Sigmoid colon (tissue), 3 donors: ENCODE measurements around the gene PCBD1.

Source experiments
- POLR2A ChIP-seq, 2 donors: fragments of 450-650 bp; IDR thresholded peaks; one replicate each; pipeline ENCODE4 v1.6.1; 2016; ENCODE audit warnings: antibody characterized with exemption in 2 of 2, mild to moderate bottlenecking in 2 of 2, moderate library complexity in 2 of 2
- TF ChIP-seq, protein P1 (sequence below), 4 experiments: fragments of 450-650 bp in 3 of 4; fragments of 200-600 bp in 1 of 4; IDR thresholded peaks; one replicate each; pipeline ENCODE4 v1.5.1; 2016 to 2019; ENCODE audit warnings: antibody characterized with exemption in 4 of 4, mild to moderate bottlenecking in 3 of 4, moderate library complexity in 2 of 4

DNA sequence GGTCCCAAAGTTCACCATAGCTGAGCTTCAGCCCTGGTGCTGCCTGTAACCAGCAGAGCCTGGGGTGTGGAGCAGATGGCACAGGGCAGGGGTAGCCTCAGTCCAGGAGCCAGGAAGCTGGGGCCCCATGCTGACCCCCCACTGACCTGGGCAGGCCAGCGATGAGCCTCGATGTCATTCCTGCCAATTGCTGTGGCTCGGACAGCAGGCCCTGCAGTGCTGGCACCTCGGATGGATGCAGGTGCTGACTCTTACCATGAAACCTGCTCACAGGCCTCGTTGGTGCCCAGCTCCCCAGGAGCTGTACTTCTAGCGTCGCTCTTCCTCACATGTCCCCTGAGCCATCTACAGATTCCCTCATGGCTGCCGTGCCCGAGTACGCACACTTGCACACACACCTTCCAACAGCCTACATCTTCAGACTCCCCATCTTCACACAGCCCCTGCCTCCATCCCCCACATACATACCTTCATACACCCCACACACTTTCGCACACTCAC is 46.8 kb upstream of the PCBD1 start:
- TF ChIP-seq, protein P1, sequence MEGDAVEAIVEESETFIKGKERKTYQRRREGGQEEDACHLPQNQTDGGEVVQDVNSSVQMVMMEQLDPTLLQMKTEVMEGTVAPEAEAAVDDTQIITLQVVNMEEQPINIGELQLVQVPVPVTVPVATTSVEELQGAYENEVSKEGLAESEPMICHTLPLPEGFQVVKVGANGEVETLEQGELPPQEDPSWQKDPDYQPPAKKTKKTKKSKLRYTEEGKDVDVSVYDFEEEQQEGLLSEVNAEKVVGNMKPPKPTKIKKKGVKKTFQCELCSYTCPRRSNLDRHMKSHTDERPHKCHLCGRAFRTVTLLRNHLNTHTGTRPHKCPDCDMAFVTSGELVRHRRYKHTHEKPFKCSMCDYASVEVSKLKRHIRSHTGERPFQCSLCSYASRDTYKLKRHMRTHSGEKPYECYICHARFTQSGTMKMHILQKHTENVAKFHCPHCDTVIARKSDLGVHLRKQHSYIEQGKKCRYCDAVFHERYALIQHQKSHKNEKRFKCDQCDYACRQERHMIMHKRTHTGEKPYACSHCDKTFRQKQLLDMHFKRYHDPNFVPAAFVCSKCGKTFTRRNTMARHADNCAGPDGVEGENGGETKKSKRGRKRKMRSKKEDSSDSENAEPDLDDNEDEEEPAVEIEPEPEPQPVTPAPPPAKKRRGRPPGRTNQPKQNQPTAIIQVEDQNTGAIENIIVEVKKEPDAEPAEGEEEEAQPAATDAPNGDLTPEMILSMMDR (IDR thresholded peaks at IDR 0.05) = no peak
- no peak for TF ChIP-seq POLR2A (IDR thresholded peaks at IDR 0.05)
